ENCODE results near the gene SPATA1. TPM values are rescaled to one million over a fixed set of nuclear protein-coding genes. Genes with fewer than 3 reads are reported as not detected.

The SPATA1 gene
- total RNA-seq, 1 experiment from 2014 or later: 0.85 TPM

GRCh38 chr1:84496498-84496897 lies 9.7 kb upstream of the SPATA1 start:
- Mint-ChIP-seq H3K9me3 (no peaks in the 10 kb centered on the region), H3K4me3 (no peak overlapping the region), H3K4me1 (peaks cover 19% of the 10 kb centered on the region), H3K36me3 (peaks cover 47% of the 10 kb centered on the region), H3K27me3 (ENCODE audit: low read depth) (no peaks in the 10 kb centered on the region), H3K27ac (no peak overlapping the region)
- no peak for TF ChIP-seq ATF3 (CRISPR knock-in tag; conservative IDR thresholded peaks at IDR 0.05)
- no peak for TF ChIP-seq JUN (CRISPR knock-in tag; IDR thresholded peaks at IDR 0.05)
- TF ChIP-seq ZBTB21 (CRISPR knock-in tag; IDR thresholded peaks at IDR 0.05; ENCODE audit: borderline replicate concordance): no peak
- no peak for TF ChIP-seq MYBL2 (CRISPR knock-in tag; IDR thresholded peaks at IDR 0.05)
- no peak for TF ChIP-seq ZNF281 (CRISPR knock-in tag; IDR thresholded peaks at IDR 0.05)
- no peak for TF ChIP-seq ZNF121 (CRISPR knock-in tag; IDR thresholded peaks at IDR 0.05)
- no peak for TF ChIP-seq RELA (CRISPR knock-in tag; IDR thresholded peaks at IDR 0.05; ENCODE audit: borderline replicate concordance)
- POLR2A ChIA-PET: no interaction called here
- CTCF ChIA-PET: no interaction called here
- ATAC-seq (no peak), DNase-seq (ENCODE audit: low spot score) (no peak)

GRCh38 chr1:84497631-84498275 lies 8.4 kb upstream of the SPATA1 start:
- Mint-ChIP-seq H3K4me1 (peaks cover 26% of the 10 kb centered on the region), H3K27me3 (ENCODE audit: low read depth) (no peaks in the 10 kb centered on the region), H3K36me3 (peaks cover 39% of the 10 kb centered on the region), H3K4me3 (no peak overlapping the region), H3K27ac (no peak overlapping the region), H3K9me3 (no peaks in the 10 kb centered on the region)
- DNase-seq (ENCODE audit: low spot score) (no peak), ATAC-seq (no peak)
- ChIA-PET CTCF (interaction anchor here (1.0 kb wide), 1 partner anchor 274 kb away, joined by 4 read pairs; no protein-coding TSS in a partner anchor), POLR2A (no interaction called here)
- TF ChIP-seq PREB (CRISPR knock-in tag; IDR thresholded peaks at IDR 0.05; ENCODE audit: borderline replicate concordance) (no peak), MYBL2 (CRISPR knock-in tag; IDR thresholded peaks at IDR 0.05) (no peak), E2F4 (CRISPR knock-in tag; IDR thresholded peaks at IDR 0.05; ENCODE audit: borderline replicate concordance, low read depth) (no peak), PRDM15 (CRISPR knock-in tag; IDR thresholded peaks at IDR 0.05) (no peak), HMGA2 (CRISPR knock-in tag; IDR thresholded peaks at IDR 0.05) (no peak), USF1 (CRISPR knock-in tag; IDR thresholded peaks at IDR 0.05) (no peak), ATF3 (CRISPR knock-in tag; conservative IDR thresholded peaks at IDR 0.05) (no peak), ZNF532 (CRISPR knock-in tag; IDR thresholded peaks at IDR 0.05; ENCODE audit: borderline replicate concordance) (no peak), ZNF425 (CRISPR knock-in tag; conservative IDR thresholded peaks at IDR 0.05) (no peak), CREM (CRISPR knock-in tag; IDR thresholded peaks at IDR 0.05) (no peak), JUN (CRISPR knock-in tag; IDR thresholded peaks at IDR 0.05) (no peak), ZNF121 (CRISPR knock-in tag; IDR thresholded peaks at IDR 0.05) (no peak)
